ENCODE results near the gene ELMOD3.
"Not testable (repeated sequence)": the region's sequence is repeated elsewhere in the genome, so short reads cannot be mapped to it uniquely, and the experiment has no call there.

ELMOD3 gene

DNA sequence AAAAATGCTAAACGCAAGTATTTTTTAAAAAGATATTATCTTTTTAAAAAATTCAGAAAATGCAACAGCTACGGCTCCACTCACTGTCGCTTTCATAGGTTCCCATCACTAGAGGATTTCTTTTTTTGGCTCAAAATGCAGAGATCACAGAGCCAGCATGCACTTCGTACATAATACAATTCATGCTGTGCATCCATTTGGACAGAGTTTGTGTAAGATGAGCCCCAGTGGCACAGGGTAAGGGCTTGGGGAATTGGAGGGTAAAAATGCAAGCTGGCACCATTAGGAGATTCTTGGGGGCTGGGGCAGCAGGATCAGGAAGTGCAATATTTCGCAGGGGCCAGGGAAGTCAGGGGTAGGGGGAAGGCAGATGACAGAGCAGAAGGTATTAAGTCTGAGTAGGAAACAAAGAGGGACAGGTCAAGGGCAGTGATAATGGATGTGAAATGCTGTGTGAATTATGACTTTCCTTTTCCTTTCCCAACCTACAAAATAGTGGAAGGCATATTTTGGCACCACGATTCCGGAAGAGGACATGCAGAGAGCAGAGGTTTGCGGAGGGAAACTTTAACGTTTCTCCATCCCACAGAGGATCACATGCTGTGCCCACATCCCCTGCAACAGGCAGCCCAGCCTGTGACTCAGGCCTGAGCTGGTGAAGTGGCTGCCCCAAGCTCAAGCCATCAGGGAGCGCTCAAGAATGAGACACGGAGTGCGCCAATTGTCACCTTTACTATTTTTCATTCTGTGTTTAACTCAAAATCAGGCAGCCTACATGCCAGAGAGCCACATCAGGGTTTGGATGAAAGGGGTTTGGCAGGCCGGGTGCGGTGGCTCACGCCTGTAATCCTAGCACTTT is 50.9 kb downstream of the ELMOD3 start:
- peak; percentile 68 to 79 for DNase-seq

GRCh38 chr2:85409845-85410583 is 55.4 kb downstream of the ELMOD3 start, which contains the start of gene CAPG:
CAPG (minus strand) TSS chr2:85410366; CDS start chr2:85402145, 8,221 bp downstream.
- DNase-seq, result peak; percentile 63 to 64

DNA sequence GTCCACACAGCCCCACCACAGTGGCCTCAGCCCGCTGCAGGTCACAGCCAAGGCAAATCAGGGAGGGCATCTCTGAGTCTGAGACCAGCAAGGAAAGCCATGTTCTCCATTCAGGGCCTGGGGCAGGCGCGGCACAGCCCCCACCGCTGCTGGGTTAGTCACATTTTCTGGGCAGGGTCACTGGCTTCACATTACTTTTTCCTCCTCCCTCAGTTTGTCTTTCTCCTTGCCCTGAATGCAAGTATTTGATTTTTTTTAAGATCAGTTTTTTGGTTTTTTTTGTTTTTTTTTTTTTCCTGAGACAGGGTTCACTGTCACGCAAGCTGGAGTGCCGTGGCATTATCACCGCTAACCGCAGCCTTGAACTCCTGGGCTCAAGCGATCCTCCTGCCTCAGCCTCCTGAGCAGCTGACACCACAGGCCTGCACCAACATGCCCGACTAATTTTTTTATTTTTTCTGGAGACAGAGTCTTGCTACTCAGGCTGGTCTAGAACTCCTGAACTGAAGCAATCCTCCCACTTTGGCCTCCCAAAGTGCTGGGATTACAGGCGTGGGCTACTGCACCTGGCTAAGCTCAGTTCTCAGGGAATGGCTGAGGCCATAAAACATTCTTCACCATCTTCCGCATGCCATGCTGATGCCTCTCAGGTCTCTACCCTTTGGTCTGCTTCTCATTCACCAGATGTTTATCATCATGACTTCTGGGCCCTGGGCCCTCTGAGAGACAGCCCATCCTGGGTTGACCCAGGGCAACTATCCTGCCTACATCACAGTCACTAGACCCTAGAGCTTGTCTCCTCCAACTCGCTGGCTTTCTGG is 56.2 kb downstream of the ELMOD3 start:
- no peak for DNase-seq

- no peak for DNase-seq
Observed at GRCh38 chr2:85411405-85411748, 56.8 kb downstream of the ELMOD3 start.

DNA sequence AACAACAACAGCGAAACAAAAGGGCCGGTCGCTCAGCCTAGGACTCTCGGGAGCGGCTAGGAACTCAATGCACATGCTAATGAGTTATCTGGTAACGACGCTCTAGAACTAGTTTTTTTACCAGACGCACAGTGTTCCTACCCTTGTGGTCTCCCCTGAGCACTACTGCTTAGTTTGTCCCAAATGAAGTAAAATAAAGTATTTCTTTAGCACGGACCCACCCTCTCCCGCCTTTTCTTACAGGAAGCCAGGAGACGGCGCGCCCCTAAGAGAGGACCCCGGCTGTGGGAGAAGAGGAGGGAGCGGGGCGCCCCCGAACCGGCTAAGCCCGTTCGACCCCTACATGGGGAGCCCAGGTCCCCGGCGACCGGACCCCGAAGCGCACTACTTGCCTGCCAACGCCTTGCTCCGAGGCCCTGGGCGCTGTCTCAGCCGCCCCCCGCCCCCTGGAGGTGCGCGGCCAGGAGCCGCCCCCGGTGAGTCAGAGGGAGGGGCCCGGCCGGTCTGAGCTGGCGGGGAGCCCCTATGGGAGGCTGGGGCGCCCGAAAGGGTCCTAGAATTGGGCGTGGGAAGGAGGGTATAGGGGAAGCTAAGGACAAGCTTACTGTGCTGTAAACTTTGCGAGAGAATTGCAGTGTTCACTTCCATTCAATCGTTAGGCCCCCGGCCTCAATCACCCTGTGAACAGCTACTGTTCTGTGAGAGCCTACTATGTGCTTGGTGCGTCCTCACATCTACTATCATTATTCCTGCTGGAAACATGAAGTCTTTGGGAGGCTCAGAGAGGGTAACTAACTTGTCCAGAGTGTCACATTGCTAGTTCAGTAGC is 59.2 kb downstream of the ELMOD3 start:
- DNase-seq, result peak in 1 of 2 experiments; percentile 34

DNA sequence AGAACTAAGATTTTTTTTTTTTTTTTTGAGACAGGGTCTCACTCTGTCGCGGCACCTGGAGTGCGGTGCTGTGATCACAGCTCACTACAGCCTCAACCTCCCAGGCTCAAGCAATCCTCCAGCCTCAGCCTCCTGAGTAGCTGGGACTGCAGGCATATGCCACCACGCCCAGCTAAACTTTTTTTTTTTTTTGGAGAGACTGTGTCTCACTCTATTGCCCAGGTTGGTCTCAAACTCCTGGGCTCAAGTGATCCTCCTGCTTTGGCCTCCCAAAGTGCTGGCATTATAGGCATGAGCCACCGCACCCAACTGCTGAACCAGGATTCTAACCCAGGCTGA is 59.8 kb downstream of the ELMOD3 start:
- not testable (repeated sequence) for DNase-seq

- DNase-seq, result no peak
Observed at GRCh38 chr2:85414761-85415553, 60.4 kb downstream of the ELMOD3 start.

GRCh38 chr2:85415980-85416650 is 61.5 kb downstream of the ELMOD3 start:
- DNase-seq, result no peak

DNA sequence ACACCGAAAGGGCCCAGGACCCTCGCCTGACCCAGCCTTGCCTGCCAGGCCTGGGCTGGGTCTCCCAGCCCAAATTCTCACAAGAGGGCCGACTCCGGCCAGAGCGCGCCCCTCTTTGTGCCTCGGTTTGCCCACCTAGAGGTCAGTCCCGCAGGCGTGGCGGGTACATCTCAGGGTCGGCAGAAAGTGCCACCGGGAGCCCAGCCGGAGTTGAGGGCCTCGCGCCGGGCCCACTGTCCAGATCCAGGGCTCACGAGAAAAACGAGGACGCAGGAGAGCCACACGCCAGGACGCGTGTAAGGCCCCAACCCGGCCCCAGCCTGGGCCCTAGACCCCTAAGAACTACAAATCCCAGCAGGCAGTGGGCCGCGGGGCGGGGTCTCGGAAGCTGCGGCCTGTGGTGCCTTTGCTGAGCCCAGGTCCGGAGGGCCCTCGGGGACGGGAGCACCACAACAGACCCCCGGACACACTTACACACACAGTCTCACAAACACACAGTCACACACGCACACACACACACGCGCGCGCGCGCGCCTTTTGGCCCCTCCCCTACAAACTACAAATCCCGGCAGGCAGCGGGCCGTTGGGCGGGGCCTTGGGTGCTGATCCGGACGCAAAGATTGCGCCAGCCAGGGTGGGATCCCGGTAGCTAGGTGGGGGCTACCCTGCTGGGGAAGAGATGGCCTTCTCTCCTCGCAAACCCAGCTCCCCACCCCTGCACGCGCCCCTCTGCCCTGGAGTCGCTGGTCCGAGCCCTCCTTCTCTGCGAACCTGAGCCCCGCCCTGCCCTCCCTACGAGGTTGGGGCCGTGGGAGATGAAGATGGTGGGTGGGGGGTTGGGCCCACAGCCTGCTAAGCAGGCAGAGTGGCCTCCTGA is 63.8 kb downstream of the ELMOD3 start, which contains the start of gene SH2D6:
TSS of gene SH2D6 (plus strand) at position 583 of the 877 bp plus-strand sequence. CDS start 10,752 bp downstream, outside the sequence.
- peak; percentile 86 to 89 for DNase-seq

DNA sequence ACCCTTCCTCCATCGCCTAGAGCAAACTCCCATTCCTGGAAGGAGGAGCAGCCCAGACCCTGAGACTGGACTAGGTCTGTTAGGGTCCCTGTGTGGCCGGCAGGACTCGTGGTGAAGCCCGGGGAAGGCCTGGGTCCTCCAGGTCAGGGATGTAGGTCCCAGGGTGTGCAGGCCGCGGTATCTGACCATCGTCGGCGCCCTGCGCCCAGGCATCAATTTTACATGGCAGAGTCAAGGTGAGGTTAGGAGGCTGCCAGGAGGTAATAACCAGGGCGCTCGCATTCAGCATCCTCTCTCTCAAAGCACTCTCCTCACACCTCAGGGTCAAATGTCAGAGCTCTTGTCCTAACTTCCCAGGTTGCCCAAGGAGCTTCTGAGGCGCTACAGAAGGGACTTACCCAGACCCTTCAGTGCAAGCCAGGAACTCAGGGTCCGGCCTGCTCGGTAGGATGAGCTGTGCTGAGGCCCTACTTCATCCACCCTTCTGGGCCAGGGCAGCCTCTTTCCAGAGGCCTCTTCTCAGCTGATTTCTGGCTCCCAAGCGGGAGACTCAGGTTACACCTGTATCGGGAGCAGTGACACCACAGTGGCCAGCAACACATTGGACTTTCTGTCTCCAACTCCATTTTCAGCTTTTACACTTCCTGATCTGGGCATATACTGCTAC is 64.6 kb downstream of the ELMOD3 start:
- DNase-seq, result peak; percentile 25 to 30

GRCh38 chr2:85420536-85421259 is 66.1 kb downstream of the ELMOD3 start:
- DNase-seq, result peak; percentile 97

- no peak for DNase-seq
Observed at GRCh38 chr2:85421260-85422071, 66.9 kb downstream of the ELMOD3 start.

- DNase-seq, result no peak
Observed at GRCh38 chr2:85422072-85422457, 67.5 kb downstream of the ELMOD3 start.

DNA sequence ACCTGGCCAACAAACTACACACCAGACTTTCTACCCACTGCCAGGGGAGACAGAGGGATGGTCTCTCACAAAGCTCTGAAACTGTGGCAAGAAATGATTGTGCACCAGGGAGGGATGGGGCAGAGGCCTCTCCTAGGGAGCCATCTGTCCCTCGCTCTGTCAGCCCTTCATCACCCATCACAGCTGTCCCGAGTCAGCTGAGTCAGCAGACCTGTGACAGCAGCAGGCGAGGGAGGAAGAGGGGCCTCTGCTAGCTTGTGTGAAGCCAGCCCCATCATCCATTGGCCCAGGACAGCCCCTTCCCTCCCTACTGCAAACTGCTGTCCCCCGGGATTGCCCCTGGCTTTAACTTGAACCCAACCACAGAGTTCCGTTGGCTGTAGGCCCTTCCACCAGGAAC is 69.0 kb downstream of the ELMOD3 start:
- DNase-seq, result no peak

DNA sequence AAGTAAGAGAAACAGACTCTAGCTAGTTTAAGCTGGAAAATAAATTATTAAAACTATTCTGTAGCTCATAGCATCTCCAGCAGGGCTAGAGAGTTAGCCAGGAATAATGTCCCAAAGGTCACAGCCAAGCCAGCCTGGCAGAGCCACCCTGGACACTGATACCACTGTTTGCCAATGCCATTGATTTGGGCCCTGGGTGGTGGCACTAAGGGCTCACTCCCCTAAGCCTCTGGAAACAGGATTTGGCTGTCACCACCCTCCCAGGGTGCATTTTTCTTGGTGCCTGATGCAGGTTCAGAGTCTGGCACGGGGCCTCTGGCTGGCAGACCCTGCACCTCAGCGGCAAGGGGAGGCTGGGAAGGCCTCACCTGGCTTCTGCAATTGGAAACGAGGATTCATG is 71.0 kb downstream of the ELMOD3 start:
- DNase-seq, result no peak

- no peak for DNase-seq
Observed at GRCh38 chr2:85427300-85427835, 72.8 kb downstream of the ELMOD3 start.

GRCh38 chr2:85428343-85428881 is 73.8 kb downstream of the ELMOD3 start:
- DNase-seq, result no peak
